ENCODE measurements around the gene WNT10A.
"Not testable (repeated sequence)": the region's sequence is repeated elsewhere in the genome, so short reads cannot be mapped to it uniquely, and the experiment has no call there.

The WNT10A gene

GRCh38 chr2:218880102-218880858, at the start of gene WNT10A:
TSS of gene WNT10A (plus strand) at chr2:218880852. CDS start at chr2:218880996, 144 bp downstream.
- no peak for DNase-seq

DNA sequence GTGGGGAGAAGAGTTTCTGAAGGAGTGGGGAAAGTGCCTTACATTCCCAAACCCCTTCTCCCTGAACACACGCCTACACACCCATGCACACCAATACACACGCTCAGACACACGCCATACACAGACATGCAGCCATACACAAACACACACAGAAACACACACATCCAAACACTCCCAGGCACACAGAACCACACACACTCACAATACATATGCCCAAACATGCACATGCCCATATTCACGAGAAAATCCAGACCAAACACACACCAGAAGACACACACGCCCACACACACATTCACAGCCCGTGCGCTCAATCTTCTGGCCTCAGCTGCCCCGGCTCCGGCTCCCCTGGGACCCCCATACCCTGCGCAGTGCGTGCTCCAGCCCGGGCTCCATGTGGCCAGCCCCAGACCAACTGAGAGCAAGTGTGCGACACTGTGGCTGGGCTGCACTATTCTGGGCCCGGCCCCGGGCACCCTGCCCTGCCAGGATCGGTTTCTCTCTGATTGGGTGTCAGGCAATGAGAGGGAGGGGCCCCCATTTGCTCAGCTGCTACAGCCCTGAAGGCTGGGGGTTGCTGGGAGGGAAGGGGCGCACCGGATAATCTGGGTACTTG, 49.2 kb upstream of the WNT10A start, which contains the start of gene PRKAG3:
TSS of gene PRKAG3 (minus strand) at position 426 of the 613 bp plus-strand sequence.
- no peak for DNase-seq

DNA sequence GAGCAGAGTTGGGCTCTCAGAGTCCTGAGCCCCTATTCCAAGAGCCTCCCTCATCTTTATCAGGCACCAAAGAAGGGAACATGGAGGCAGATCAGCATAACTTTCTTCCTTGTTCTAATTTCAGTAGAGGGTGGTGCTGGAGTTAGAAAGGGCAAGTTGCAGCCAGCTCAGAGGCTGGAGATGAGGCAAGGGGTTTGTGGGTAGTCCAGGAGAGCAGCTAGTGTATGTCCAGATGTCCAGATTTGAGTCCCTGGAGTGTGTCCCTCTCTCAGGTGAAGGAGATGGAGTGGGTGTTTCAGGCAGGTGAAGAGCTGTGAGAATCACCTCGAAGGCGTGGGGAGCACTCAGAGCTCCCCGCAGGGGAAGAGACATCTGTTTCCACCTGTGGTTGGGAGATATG, 48.6 kb upstream of the WNT10A start:
- no peak for DNase-seq

GRCh38 chr2:218832520-218832919, 48.1 kb upstream of the WNT10A start:
- DNase-seq, result no peak

- DNase-seq, result no peak
Observed at GRCh38 chr2:218833023-218833609, 47.5 kb upstream of the WNT10A start.

GRCh38 chr2:218834685-218835084, 46.0 kb upstream of the WNT10A start:
- DNase-seq, result no peak

GRCh38 chr2:218837495-218837894, 43.2 kb upstream of the WNT10A start:
- no peak for DNase-seq

- no peak for DNase-seq
Observed at GRCh38 chr2:218839430-218839829, 41.2 kb upstream of the WNT10A start.

GRCh38 chr2:218839888-218840287, 40.8 kb upstream of the WNT10A start:
- DNase-seq, result no peak

- not testable (repeated sequence) for DNase-seq
Observed at GRCh38 chr2:218844334-218844733, 36.3 kb upstream of the WNT10A start.

DNA sequence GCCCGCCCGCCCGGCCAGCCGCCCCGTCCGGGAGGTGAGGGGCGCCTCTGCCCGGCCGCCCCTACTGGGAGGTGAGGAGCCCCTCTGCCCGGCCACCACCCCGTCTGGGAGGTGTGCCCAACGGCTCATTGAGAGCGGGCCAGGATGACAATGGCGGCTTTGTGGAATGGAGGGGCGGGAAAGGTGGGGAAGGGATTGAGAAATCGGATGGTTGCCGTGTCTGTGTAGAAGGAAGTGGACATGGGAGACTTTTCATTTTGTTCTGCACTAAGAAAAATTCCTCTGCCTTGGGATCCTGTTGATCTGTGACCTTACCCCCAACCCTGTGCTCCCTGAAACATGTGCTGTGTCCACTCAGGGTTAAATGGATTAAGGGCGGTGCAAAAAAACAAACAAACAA, 33.7 kb upstream of the WNT10A start:
- not testable (repeated sequence) for DNase-seq

- no peak for DNase-seq
Observed at GRCh38 chr2:218849721-218850120, 30.9 kb upstream of the WNT10A start.

DNA sequence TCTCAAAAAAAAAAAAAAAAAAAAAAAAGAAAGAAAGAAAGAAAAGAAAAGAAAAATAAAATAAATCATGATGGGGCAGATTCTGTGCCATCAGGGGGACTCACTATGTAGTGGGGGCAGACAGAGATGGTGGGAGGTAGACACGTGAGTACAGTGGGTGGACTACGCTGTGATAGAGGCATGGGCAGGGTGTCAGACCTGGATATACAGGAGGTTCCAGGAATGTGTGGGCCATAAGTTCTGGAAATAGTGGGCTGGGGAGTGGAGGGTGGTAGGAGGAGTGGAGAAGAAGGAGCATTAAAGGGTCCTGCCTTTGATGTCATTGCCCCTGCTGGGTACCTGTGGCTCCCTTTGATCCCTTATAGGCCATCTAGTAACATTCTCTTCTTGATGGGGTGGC, 29.9 kb upstream of the WNT10A start:
- DNase-seq, result no peak

- no peak for DNase-seq
Observed at GRCh38 chr2:218851286-218851685, 29.4 kb upstream of the WNT10A start.

DNA sequence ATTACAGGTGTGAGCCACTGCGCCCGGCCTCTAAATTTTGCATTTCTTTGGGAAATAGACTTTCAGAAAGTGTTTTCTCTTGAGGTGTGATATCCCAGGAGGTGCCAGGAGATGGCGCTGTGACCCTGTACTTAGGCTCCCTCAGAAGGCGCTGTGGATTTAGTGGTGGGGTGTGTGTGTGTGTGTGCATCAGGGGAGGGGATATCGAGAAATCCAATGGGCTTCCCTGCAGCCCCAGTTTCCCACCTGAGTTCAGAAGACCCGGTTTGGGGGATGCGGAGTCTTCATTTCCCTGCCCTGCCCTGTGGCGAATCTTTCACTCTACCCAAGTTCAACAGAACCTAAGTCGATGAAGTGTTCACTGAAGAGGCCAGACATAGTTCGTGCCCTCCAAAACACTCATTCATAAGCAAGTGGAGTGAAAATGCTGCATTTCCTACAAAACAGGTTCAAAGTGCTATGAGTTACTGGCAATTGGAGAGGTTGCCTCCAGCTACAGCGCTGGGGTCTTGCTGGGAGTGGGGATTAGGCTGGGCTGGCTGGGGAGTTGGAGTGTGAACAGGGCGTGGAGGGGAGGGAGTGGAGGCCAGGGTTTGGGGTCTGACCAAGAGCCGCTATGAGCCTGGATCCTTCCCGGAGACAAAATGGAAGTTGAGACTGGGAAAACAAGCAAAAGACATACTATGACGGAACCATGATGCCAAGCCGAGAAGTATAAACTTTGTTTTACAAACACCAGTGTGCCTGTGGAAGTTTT, 27.6 kb upstream of the WNT10A start:
- DNase-seq, result no peak

DNA sequence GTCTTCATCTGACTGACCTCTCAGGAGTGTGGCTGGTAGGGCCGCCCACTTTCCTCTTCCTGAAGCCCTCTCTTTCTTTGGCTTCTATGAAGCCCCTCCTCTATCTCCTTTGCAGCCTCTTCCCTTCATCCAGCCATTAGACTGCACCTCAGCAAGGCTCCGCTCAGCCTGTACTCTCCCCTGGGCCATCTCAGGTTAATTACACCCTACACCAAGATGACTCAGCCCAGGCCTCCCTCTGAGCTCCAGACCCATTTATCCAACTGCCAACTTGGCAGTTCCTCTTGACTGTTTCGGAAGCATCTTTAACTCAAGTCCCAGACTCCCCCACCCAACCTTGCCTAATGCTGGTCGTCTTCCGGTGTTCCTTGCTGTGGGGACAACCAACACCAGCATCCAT, 26.9 kb upstream of the WNT10A start:
- DNase-seq, result no peak

GRCh38 chr2:218854860-218855259, 25.8 kb upstream of the WNT10A start:
- no peak for DNase-seq

GRCh38 chr2:218855305-218856166, 25.1 kb upstream of the WNT10A start:
- no peak for DNase-seq

GRCh38 chr2:218856167-218856895, 24.3 kb upstream of the WNT10A start:
- DNase-seq, result no peak

DNA sequence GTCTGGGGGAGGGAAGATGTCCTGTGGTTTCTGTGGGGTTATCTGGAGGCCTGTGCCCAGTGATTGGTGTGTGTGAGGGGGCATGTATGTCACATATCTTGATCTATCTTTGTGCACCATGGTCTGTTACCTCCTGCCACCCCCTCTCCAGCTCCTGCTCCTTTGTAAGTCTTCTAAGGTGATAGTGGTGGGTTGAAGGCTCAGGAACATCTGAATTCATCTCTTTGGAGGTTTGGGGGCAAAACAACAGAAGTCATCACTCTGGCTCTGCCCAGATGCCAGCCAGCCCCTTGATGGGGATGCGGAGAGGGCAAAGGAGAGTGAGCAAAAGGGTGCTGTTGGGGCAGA, 23.8 kb upstream of the WNT10A start:
- no peak for DNase-seq

DNA sequence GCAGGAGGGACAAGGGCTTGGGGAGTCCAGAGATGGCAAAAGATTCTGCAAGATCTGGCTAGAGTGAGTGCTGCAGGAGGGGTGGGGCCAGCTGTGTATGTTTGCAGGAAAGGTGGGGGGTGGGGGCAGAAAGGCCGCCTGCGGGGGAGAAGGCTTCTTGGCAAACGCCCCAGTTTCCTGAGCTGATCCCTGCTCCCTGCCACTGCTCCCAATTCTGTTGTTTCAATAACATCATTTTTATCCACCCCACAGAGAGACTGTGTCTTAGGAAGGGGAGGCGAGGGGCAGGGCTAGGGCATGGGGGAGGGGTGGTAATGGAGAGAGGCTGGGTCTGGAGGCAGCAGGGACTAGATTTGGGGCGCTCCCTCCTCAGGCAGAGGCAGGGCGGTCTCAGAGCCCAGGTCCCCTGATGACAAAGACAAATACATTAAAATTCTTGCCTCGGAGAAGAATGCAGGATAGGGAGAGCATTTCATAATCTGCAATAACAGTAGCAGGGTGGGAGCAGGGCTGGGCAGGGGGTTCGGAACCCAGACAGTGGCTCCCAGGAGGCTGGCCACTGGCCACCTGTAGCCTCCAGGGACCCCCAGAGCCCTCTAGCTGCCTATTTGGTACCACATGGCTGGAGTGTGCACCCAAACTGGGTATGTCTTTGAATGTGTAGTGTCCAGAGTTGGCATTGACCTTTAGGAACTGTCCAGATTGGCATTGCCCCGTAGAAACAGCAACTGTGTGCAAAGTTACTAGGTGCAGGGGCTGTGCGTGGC, 23.1 kb upstream of the WNT10A start:
- DNase-seq, result no peak
